HL-60 (cell line): ENCODE measurements around the gene ADPRM.

ENCODE experiments used
- DNase-seq, 2 experiments: peaks; one replicate each; pipeline ENCODE4 v3.0.0-alpha.2; 2010 to 2020; ENCODE audit warnings: low read depth in 1 of 2, low spot score in 1 of 2
- H3K27ac ChIP-seq: fragments of 250-450 bp; sonication (Bioruptor Pico); replicated peaks from 2 replicates; pipeline ENCODE4 v1.5.1; 2020; ENCODE audit warnings: mild to moderate bottlenecking, moderate library complexity
- H3K27me3 ChIP-seq: fragments of 250-450 bp; sonication (Bioruptor Pico); 2 replicates; pipeline ENCODE4 v1.5.1; 2021; ENCODE audit warnings: mild to moderate bottlenecking, moderate library complexity; ENCODE audit not compliant: insufficient read depth, poor library complexity, severe bottlenecking
- H3K4me3 ChIP-seq: replicated peaks from 2 replicates; pipeline ENCODE4 v1.5.1; 2011; ENCODE audit warnings: mild to moderate bottlenecking, control low read depth, low read length; ENCODE audit not compliant: insufficient read depth
- GABPA ChIP-seq: IDR thresholded peaks from 2 replicates; pipeline ENCODE4 v1.6.1; 2012; ENCODE audit warnings: low read depth
- POLR2AphosphoS5 ChIP-seq: IDR thresholded peaks from 2 replicates; pipeline ENCODE4 v1.6.1; 2012; ENCODE audit warnings: low read depth
- SPI1 ChIP-seq: IDR thresholded peaks from 2 replicates; pipeline ENCODE4 v1.6.1; 2012; ENCODE audit warnings: low read depth, mild to moderate bottlenecking, borderline replicate concordance
- TF ChIP-seq, protein P1 (sequence below): IDR thresholded peaks from 2 replicates; pipeline ENCODE4 v1.6.1; 2012; ENCODE audit warnings: low read depth; ENCODE audit not compliant: insufficient replicate concordance
- TF ChIP-seq, protein P2 (sequence below): IDR thresholded peaks from one replicate; pipeline ENCODE4 v1.5.1; 2011; ENCODE audit warnings: low read length, control low read depth, inconsistent platforms; ENCODE audit not compliant: insufficient read depth

ADPRM gene

DNA sequence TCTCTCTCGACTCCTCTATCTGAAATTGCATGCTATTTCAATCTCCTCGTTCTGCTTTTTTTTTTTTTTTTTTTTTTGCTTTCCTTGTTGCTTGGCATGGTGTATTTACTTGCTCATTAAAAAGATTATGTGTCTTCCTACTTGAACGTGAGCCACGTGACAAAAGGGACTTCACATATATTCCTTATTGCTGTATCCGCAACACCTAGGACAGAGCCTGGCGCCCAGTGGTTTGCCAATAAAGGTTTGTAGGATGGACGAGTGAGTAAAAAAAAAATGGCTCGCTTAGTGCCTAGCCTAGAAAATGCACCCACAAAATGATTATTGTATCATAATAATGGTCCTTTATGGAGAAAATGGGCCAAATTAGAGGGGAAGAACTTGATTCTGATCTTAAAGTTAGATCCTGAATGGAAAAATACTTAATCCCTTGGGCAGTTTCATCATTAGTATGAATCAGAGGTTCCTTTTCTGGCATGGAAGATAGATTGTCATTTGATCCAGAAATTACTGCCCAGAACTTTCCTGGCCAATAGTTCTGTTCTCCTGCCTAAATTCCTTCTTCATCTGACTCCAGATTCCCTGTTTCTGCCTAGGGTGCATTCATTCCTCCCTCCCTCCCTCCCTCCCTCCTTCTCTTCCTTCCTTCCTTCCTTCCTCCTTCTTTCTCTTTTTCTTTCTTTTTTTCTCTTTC is 46.1 kb downstream of the ADPRM start:
- TF ChIP-seq, protein P1, sequence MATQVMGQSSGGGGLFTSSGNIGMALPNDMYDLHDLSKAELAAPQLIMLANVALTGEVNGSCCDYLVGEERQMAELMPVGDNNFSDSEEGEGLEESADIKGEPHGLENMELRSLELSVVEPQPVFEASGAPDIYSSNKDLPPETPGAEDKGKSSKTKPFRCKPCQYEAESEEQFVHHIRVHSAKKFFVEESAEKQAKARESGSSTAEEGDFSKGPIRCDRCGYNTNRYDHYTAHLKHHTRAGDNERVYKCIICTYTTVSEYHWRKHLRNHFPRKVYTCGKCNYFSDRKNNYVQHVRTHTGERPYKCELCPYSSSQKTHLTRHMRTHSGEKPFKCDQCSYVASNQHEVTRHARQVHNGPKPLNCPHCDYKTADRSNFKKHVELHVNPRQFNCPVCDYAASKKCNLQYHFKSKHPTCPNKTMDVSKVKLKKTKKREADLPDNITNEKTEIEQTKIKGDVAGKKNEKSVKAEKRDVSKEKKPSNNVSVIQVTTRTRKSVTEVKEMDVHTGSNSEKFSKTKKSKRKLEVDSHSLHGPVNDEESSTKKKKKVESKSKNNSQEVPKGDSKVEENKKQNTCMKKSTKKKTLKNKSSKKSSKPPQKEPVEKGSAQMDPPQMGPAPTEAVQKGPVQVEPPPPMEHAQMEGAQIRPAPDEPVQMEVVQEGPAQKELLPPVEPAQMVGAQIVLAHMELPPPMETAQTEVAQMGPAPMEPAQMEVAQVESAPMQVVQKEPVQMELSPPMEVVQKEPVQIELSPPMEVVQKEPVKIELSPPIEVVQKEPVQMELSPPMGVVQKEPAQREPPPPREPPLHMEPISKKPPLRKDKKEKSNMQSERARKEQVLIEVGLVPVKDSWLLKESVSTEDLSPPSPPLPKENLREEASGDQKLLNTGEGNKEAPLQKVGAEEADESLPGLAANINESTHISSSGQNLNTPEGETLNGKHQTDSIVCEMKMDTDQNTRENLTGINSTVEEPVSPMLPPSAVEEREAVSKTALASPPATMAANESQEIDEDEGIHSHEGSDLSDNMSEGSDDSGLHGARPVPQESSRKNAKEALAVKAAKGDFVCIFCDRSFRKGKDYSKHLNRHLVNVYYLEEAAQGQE: no peak
- TF ChIP-seq GABPA (no peak), POLR2AphosphoS5 (no peak), SPI1 (no peak)
- TF ChIP-seq, protein P2, sequence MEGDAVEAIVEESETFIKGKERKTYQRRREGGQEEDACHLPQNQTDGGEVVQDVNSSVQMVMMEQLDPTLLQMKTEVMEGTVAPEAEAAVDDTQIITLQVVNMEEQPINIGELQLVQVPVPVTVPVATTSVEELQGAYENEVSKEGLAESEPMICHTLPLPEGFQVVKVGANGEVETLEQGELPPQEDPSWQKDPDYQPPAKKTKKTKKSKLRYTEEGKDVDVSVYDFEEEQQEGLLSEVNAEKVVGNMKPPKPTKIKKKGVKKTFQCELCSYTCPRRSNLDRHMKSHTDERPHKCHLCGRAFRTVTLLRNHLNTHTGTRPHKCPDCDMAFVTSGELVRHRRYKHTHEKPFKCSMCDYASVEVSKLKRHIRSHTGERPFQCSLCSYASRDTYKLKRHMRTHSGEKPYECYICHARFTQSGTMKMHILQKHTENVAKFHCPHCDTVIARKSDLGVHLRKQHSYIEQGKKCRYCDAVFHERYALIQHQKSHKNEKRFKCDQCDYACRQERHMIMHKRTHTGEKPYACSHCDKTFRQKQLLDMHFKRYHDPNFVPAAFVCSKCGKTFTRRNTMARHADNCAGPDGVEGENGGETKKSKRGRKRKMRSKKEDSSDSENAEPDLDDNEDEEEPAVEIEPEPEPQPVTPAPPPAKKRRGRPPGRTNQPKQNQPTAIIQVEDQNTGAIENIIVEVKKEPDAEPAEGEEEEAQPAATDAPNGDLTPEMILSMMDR: no peak
- H3K27me3 ChIP-seq: no peaks in the 10 kb centered on the region
- H3K4me3 ChIP-seq: no peak overlapping the region
- H3K27ac ChIP-seq: no peak overlapping the region
- DNase-seq: no peak

DNA sequence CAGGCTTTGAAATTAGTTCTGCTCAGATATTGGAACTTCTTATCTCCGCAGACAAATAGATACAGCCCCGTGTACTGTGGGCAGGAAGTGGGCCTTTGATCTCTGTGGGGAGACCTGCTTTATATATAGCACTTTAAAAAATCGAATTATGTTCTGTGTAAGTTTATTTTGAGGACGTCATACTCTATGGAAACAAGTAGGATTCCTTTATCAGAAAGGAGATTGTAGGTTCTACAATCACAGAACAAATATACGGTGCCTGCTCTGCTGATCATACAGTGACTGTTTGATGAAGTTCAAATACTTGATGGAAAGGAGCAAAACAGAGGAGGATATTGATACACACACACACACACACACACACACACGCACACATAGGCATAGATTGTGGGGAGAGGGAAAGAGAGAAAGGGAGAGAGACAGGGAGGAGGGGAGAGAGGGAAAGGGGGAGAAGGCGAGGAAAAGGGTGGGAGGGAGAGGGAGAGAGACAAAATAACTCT is 47.2 kb downstream of the ADPRM start:
- TF ChIP-seq POLR2AphosphoS5 (no peak), SPI1 (no peak), GABPA (no peak)
- TF ChIP-seq, protein P1: no peak
- TF ChIP-seq, protein P2: no peak
- no peak overlapping the region for H3K4me3 ChIP-seq
- no peak for DNase-seq
- H3K27ac ChIP-seq: no peak overlapping the region
- no peaks in the 10 kb centered on the region for H3K27me3 ChIP-seq

DNA sequence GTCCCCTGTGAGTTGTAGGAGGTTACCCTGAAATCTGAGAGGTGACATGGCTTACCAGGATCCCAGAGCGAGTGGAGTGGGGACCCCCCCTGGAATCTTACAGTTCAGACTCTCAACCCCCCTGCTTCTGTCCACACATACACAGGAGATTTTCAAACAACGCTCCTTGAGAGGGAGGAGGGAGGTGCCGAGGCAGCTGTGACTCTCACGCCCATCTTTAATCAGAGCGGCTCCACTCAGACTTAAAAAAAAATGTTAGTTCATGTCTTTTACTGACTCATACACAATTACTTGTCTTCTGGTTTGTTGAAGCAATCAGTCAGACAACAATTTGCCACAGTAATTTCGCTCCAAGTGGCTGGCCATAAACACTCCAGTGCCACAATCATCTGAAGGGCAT is 47.8 kb downstream of the ADPRM start:
- Histone ChIP-seq H3K27ac (no peak overlapping the region), H3K27me3 (no peaks in the 10 kb centered on the region), H3K4me3 (no peak overlapping the region)
- TF ChIP-seq, protein P2: no peak
- TF ChIP-seq POLR2AphosphoS5 (no peak), GABPA (no peak), SPI1 (no peak)
- TF ChIP-seq, protein P1: no peak
- DNase-seq: no peak
